K562 (cell line): Measurements from ENCODE around the gene HSD17B8. TPM values are rescaled to one million over a fixed set of nuclear protein-coding genes. Genes with fewer than 3 reads are reported as not detected.

Source experiments
- ATF3 ChIP-seq, 2 experiments: fragments of 450-650 bp in 1 of 2; sonication (generic) in 1 of 2; formaldehyde crosslinking in 1 of 2; IDR thresholded peaks in 1 of 2; conservative IDR thresholded peaks in 1 of 2; 2 replicates each; pipeline versions ENCODE4 v1.6.1 to v1.8.1; 2016 to 2023; ENCODE audit warnings: mild to moderate bottlenecking in 2 of 2, moderate library complexity in 2 of 2, inconsistent platforms in 1 of 2, missing genetic modification reagents in 1 of 2
- CHD2 ChIP-seq: IDR thresholded peaks from 2 replicates; pipeline ENCODE4 v1.6.1; 2011; ENCODE audit warnings: low read depth, low read length
- DIDO1 ChIP-seq: fragments of 450-650 bp; IDR thresholded peaks from 2 replicates; pipeline ENCODE4 v1.6.1; 2016; ENCODE audit warnings: low read depth, missing biosample characterization, missing genetic modification characterization
- EGR1 ChIP-seq: fragments of 450-650 bp; conservative IDR thresholded peaks from 2 replicates; pipeline ENCODE4 v1.6.1; 2017; ENCODE audit warnings: mild to moderate bottlenecking
- FOXK1 ChIP-seq: sonication (generic); formaldehyde crosslinking; IDR thresholded peaks from 2 replicates; pipeline ENCODE4 v1.8.0; 2022; ENCODE audit warnings: missing genetic modification reagents, mild to moderate bottlenecking, borderline replicate concordance
- IFI16 ChIP-seq: fragments of 250-450 bp; sonication (Bioruptor Pico); IDR thresholded peaks from 2 replicates; pipeline ENCODE4 v2.1.2; 2022; ENCODE audit warnings: mild to moderate bottlenecking, inconsistent platforms
- MAZ ChIP-seq, 2 experiments: fragments of 450-650 bp in 1 of 2; sonication (generic) in 1 of 2; formaldehyde crosslinking; IDR thresholded peaks in 1 of 2; conservative IDR thresholded peaks in 1 of 2; 2 replicates each; pipeline versions ENCODE4 v1.4.0 to v1.5.0; 2020; ENCODE audit warnings: mild to moderate bottlenecking in 1 of 2, missing genetic modification reagents in 1 of 2
- PTBP1 ChIP-seq: fragments of 200-400 bp; formaldehyde crosslinking; IDR thresholded peaks from 2 replicates; pipeline ENCODE4 v1.6.1; 2017; ENCODE audit warnings: low read depth, low read length
- RB1 ChIP-seq: fragments of 450-650 bp; IDR thresholded peaks from 2 replicates; pipeline ENCODE4 v1.6.1; 2017; ENCODE audit warnings: low read depth, mild to moderate bottlenecking
- SMAD1 ChIP-seq: fragments of 150-350 bp; IDR thresholded peaks from 2 replicates; pipeline ENCODE4 v1.6.1; 2014; ENCODE audit warnings: low read length, low read depth; ENCODE audit not compliant: partially characterized antibody
- TBP ChIP-seq: optimal IDR thresholded peaks from 2 replicates; pipeline ENCODE3; 2011; ENCODE audit warnings: low read depth, low read length, improper control_type of control experiment
- THRB ChIP-seq: fragments of 450-650 bp; formaldehyde crosslinking; conservative IDR thresholded peaks from 2 replicates; pipeline ENCODE4 v1.4.0; 2022; ENCODE audit warnings: mild to moderate bottlenecking, missing genetic modification characterization
- ZBTB43 ChIP-seq: sonication (generic); formaldehyde crosslinking; IDR thresholded peaks from 2 replicates; pipeline ENCODE4 v1.8.0; 2023; ENCODE audit warnings: mild to moderate bottlenecking, missing genetic modification reagents
- ZHX1 ChIP-seq: fragments of 150-350 bp; conservative IDR thresholded peaks from 2 replicates; pipeline ENCODE4 v1.6.1; 2014; ENCODE audit warnings: low read length
- ZNF740 ChIP-seq, 3 experiments: fragments of 200-800 bp in 1 of 3; sonication (Bioruptor generic) in 1 of 3; sonication (generic) in 1 of 3; formaldehyde crosslinking in 1 of 3; IDR thresholded peaks; 2 replicates each; pipeline versions ENCODE4 v1.6.1 to v1.8.0; 2016 to 2022; ENCODE audit warnings: mild to moderate bottlenecking in 2 of 3, missing compliant biosample characterization in 2 of 3, missing genetic modification characterization in 2 of 3, missing genetic modification reagents in 1 of 3
- polyA plus RNA-seq, 8 experiments: library from polyadenylated mRNA; depleted of rRNA in 4 of 8; stranded (reverse) in 5 of 8; unstranded in 3 of 8; fragments of >200 nt; fragmentation: Nextera tagmentation in 2 of 8; fragmentation: Illumina TruSeq in 1 of 8; extraction: Ambion mirVana in 2 of 8; extraction: Trizol in 1 of 8; gene quantifications; 2 replicates each; pipeline versions ENCODE4 v1.2.1 to v1.2.3, GENCODE V29; 2011 to 2014; ENCODE audit warnings: inconsistent platforms in 1 of 8, missing spikeins in 1 of 8
- total RNA-seq, 7 experiments: library from RNA; depleted of rRNA in 6 of 7; stranded (reverse); fragments of >200 nt in 6 of 7; fragmentation: Illumina TruSeq in 2 of 7; extraction: Trizol in 2 of 7; gene quantifications; 2 replicates each; pipeline versions ENCODE4 v1.2.1 to v1.2.3, GENCODE V29; 2011 to 2021; ENCODE audit warnings: low replicate concordance in 1 of 7

Gene HSD17B8
- total and polyA plus RNA-seq, 9 of the 15 experiments (the other 6 are each of a cell fraction or from before 2014, with no cell fraction given), result 3.7 to 35.2 (median 14.2) TPM

GRCh38 chr6:33247977-33248642 lies 43.7 kb downstream of the HSD17B8 start (continued):
- TF ChIP-seq ZHX1 (peak; percentile 23; the same call in 1 of the 2 replicates), MAZ (CRISPR knock-in tag; conservative IDR thresholded peaks at IDR 0.05 in 1 of 2, IDR thresholded peaks at IDR 0.05 in 1 of 2) (peak in 1 of 2 experiments; percentile 87; a peak in 2 of 4 replicates), ATF3 (IDR thresholded peaks at IDR 0.05) (no peak), ATF3 (CRISPR knock-in tag; conservative IDR thresholded peaks at IDR 0.05) (0 out of 2 replicates have a peak, but pooled peaks have one; percentile 22), IFI16 (no peak), SMAD1 (no peak), CHD2 (peak; percentile 44; the same call in 1 of the 2 replicates), FOXK1 (peak; percentile 80; the same call in 1 of the 2 replicates), TBP (peak; percentile 64), PTBP1 (peak; percentile 80; the same call in 1 of the 2 replicates), ZBTB43 (CRISPR knock-in tag) (0 out of 2 replicates have a peak, but pooled peaks have one; percentile 29), EGR1 (peak; percentile 68), DIDO1 (tag) (peak; percentile 28; the same call in 1 of the 2 replicates), THRB (CRISPR knock-in tag) (no peak), RB1 (peak; percentile 83), ZNF740 (CRISPR knock-in tag; IDR thresholded peaks at IDR 0.05) (peak; percentile 65; the same call in 1 of the 2 replicates), ZNF740 (tag; IDR thresholded peaks at IDR 0.05) (peak in 1 of 2 experiments; percentile 53; a peak in 1 of 4 replicates)
